ENCODE results near the gene C2CD4B.

GRCh38 chr15:62153228-62153627 is 11.9 kb downstream of the C2CD4B start:
- TF ChIP-seq, protein P1, sequence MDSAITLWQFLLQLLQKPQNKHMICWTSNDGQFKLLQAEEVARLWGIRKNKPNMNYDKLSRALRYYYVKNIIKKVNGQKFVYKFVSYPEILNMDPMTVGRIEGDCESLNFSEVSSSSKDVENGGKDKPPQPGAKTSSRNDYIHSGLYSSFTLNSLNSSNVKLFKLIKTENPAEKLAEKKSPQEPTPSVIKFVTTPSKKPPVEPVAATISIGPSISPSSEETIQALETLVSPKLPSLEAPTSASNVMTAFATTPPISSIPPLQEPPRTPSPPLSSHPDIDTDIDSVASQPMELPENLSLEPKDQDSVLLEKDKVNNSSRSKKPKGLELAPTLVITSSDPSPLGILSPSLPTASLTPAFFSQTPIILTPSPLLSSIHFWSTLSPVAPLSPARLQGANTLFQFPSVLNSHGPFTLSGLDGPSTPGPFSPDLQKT (IDR thresholded peaks at IDR 0.05; ENCODE audit: borderline replicate concordance, low read depth, low read length) = no peak
- TF ChIP-seq CTCF (tag by site-specific recombination; IDR thresholded peaks at IDR 0.05) (no peak), ZNF658 (tag by site-specific recombination; IDR thresholded peaks at IDR 0.05) (no peak), REST (tag by site-specific recombination; IDR thresholded peaks at IDR 0.05) (no peak), ZNF140 (tag by site-specific recombination; IDR thresholded peaks at IDR 0.05) (no peak), PBX3 (CRISPR knock-in tag; IDR thresholded peaks at IDR 0.05) (no peak), ZFP3 (tag by site-specific recombination; IDR thresholded peaks at IDR 0.05; ENCODE audit: low read depth) (no peak), ZNF747 (tag by site-specific recombination; IDR thresholded peaks at IDR 0.05) (no peak), HOXC10 (CRISPR knock-in tag; IDR thresholded peaks at IDR 0.05) (no peak)
- TF ChIP-seq, protein P2, sequence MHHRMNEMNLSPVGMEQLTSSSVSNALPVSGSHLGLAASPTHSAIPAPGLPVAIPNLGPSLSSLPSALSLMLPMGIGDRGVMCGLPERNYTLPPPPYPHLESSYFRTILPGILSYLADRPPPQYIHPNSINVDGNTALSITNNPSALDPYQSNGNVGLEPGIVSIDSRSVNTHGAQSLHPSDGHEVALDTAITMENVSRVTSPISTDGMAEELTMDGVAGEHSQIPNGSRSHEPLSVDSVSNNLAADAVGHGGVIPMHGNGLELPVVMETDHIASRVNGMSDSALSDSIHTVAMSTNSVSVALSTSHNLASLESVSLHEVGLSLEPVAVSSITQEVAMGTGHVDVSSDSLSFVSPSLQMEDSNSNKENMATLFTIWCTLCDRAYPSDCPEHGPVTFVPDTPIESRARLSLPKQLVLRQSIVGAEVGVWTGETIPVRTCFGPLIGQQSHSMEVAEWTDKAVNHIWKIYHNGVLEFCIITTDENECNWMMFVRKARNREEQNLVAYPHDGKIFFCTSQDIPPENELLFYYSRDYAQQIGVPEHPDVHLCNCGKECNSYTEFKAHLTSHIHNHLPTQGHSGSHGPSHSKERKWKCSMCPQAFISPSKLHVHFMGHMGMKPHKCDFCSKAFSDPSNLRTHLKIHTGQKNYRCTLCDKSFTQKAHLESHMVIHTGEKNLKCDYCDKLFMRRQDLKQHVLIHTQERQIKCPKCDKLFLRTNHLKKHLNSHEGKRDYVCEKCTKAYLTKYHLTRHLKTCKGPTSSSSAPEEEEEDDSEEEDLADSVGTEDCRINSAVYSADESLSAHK (tag by site-specific recombination; IDR thresholded peaks at IDR 0.05) = no peak

Measured in HEK293 (cell line).